ENCODE measurements around the gene SHFL. TPM values are rescaled to one million over a fixed set of nuclear protein-coding genes. Genes with fewer than 3 reads are reported as not detected.
A peak's percentile ranks its signal among the peaks of the same experiment; 100 is the strongest.

The SHFL gene
- 10 to 100 TPM; 55.0 to 70.4 TPM for total RNA-seq

DNA sequence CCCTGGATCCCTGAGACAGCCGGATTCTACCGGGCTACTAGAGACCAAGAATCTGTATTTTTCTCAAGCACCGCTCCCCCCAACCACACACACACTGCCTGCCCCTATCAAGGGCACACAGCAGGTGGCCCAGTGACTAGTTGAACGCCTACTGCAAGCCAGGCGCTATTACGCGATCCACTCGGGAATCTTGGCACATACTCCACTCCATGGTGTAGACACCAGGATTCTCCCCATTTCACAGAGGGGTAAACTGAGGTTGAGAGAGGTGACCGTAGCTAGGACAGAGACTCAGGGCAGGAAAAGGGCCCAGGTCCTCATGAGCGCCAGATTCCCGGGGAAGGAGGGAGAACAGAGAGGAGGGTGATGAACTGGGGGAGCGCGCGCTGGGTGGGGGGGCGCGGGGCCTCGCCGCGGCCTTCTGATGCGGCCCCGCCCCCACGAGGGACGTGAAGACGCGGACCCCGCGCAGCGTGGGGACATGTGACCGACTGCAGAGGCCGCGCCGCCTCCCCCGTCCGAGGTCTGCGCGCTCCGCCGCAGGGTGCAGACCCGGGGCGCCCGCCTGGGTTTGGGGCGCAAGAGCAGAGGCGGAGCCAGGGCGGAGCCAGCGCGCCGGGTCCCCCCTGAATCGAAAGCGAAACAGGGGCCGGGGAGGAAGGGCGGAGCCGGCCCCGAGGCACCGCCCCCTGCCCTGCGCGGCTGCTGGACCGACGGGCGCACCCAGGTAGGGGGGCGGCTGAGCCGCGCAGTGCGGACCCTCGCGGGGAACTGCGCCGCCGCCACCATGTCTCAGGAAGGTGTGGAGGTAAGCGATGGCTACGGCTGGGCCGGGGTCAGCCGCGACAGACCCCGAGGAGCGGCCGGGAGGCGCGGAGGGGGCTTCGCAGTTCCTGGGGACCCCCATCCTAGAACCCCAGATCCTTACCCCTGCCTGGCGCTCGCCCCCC is at the start of gene SHFL:
Gene SHFL, plus strand, starts transcription at position 677 of the 950 bp plus-strand sequence. Its CDS starts 111 bp downstream, at position 788.
- Mint-ChIP-seq H3K27me3 (ENCODE audit: low read depth) (no peaks in the 10 kb centered on the region), H3K4me1 (ENCODE audit: low read depth) (peaks cover 14% of the 10 kb centered on the region), H3K27ac (peak within 1 kb of the TSS; percentile 52)

DNA sequence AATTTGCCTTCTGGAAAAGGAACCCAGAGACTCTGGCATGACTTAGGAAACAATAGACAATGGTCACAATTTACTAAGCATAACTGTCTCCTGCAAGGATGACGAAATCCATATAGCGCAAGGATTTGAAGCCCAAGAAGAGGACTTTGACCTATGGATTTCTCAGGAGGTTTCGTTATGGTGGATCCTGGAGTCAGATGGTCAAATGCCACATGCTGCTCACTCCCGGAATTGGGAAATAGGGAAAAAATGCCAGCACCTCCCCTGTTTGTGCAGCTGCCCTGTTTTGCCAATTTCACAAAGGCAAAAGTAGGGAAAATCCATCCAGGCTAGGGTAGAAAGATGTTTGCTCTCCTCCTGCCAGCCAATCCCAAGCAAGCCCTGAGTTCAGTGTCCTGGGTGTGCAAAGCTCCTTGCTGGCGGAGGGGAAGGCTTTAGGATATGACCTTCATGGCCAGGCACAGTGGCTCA is 49.5 kb upstream of the SHFL start:
- no peaks in the 10 kb centered on the region for H3K9me3 Mint-ChIP-seq
- no peaks in the 10 kb centered on the region for H3K4me1 Mint-ChIP-seq (ENCODE audit: low read depth)
- H3K4me3 Mint-ChIP-seq, result no peak overlapping the region
- H3K27ac Mint-ChIP-seq, result no peak overlapping the region
- DNase-seq, result no peak
- peaks cover 36% of the 10 kb centered on the region for H3K27me3 Mint-ChIP-seq (ENCODE audit: low read depth)
- no peaks in the 10 kb centered on the region for H3K36me3 Mint-ChIP-seq (ENCODE audit: insufficient read depth in 2 of 2)
- ATAC-seq (replicated peaks in 1 of 2), result no peak

More for the DNA sequence above, at the start of gene SHFL:
- peak; percentile 88 to 93 for DNase-seq
- ATAC-seq (replicated peaks in 1 of 2), result peak; percentile 97 to 99
- H3K36me3 Mint-ChIP-seq (ENCODE audit: insufficient read depth in 2 of 2), result peaks cover 1 to 2% of the 10 kb centered on the region in 2 donors
- H3K4me3 Mint-ChIP-seq, result peak within 1 kb of the TSS; percentile 87 to 89
- no peaks in the 10 kb centered on the region for H3K9me3 Mint-ChIP-seq

DNA sequence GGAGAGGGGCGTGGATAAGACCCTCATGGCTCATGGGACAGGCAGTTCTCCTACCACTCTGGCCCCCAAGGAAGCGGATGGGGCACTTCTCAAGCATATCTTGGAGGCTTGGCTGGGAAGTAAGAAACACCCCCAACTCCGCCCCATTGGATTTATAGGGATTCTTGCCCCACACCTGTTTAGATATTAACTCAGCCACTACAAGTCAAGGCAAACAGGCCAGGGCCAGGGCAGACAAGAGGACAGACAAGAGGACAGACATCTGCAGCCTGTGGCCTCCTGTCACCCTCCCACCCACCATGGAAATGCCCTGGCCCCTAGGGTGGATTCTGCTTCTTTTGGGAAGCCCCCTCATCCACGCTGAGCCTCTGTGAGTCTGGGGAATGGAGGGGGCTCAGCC is 48.8 kb upstream of the SHFL start:
- ATAC-seq (replicated peaks in 1 of 2), result no peak
- H3K4me1 Mint-ChIP-seq (ENCODE audit: low read depth), result no peaks in the 10 kb centered on the region
- no peak overlapping the region for H3K27ac Mint-ChIP-seq
- no peak overlapping the region for H3K4me3 Mint-ChIP-seq
- H3K9me3 Mint-ChIP-seq, result no peaks in the 10 kb centered on the region
- DNase-seq, result no peak
- peaks cover 34% of the 10 kb centered on the region for H3K27me3 Mint-ChIP-seq (ENCODE audit: low read depth)
- H3K36me3 Mint-ChIP-seq (ENCODE audit: insufficient read depth in 2 of 2), result no peaks in the 10 kb centered on the region

DNA sequence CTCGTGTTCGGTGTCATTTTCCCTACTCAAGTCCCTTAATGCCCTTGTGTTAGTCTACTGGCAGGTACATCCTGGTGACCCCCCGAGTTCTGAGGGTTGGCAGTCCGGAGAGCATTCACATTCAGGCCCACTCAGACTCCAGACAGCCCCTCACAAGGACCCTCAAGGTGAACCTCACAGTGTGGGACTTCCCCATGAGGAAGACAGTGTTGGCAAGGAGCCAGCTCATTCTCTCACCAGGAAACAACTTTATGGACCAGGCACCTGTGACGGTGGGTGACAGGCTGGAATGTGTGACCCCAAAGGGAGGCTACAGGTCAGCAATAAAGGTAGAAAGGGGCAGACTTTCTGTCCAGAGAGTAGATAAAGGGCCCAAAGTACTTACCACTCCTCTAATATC is 48.3 kb upstream of the SHFL start:
- H3K4me1 Mint-ChIP-seq (ENCODE audit: low read depth), result no peaks in the 10 kb centered on the region
- no peak overlapping the region for H3K27ac Mint-ChIP-seq
- no peaks in the 10 kb centered on the region for H3K9me3 Mint-ChIP-seq
- H3K4me3 Mint-ChIP-seq, result no peak overlapping the region
- H3K27me3 Mint-ChIP-seq (ENCODE audit: low read depth), result peaks cover 34% of the 10 kb centered on the region
- H3K36me3 Mint-ChIP-seq (ENCODE audit: insufficient read depth in 2 of 2), result no peaks in the 10 kb centered on the region
- DNase-seq, result no peak
- no peak for ATAC-seq (replicated peaks in 1 of 2)

DNA sequence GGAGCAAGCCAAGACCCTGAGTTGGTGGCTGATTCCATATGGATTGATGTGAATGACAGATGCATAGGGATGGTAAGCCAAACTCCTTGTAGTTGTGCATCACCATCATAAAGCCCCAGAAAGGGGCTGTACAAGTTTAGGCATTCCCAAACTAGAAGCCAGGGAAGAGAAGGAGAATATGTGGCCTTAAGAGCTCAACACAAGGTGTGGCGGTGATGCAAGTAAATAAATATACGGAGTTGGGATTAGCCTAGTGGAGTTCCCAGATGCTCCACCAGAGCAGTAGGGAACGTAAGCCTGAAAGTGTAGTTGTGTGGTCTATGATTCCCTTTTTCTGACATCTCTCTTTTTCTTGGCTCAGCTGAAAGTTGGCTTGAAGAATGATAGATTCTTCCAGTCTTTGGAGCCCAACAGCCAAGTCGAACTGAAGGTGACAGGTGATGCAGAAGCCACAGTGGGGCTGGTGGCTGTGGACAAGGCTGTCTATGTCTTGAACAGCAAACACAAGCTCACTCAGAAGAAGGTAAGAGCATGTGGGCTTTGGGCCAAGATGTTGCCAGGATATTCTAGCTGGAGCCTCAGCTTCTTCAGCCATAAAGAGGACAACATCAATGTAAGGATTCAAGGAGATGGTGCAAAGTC is 42.7 kb upstream of the SHFL start:
- DNase-seq, result no peak
- Mint-ChIP-seq H3K4me3 (no peak overlapping the region), H3K4me1 (ENCODE audit: low read depth) (no peaks in the 10 kb centered on the region), H3K36me3 (ENCODE audit: insufficient read depth in 2 of 2) (peaks cover 3% of the 10 kb centered on the region in 2 donors), H3K9me3 (no peaks in the 10 kb centered on the region), H3K27me3 (ENCODE audit: low read depth) (peaks cover 51% of the 10 kb centered on the region), H3K27ac (no peak overlapping the region)
- no peak for ATAC-seq (replicated peaks in 1 of 2)

DNA sequence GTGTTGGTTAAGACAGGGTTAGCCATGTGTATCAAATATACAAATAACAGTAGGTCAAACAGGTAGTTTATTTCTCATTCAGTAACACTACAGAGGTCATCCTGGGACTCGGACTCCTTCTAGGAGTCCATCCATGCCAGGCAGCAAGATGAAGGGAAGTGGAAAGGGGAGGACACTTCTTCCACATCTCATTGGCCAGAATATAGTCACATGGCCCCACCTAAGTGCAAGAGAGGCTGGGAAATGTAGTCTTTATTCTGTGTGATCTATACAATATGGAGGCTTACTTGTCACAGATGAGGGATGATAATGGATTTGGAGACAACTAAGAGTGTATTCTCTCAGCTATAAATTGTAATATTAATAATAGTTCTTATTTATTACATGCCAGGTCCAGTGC is 41.7 kb upstream of the SHFL start:
- DNase-seq (no peak), ATAC-seq (replicated peaks in 1 of 2) (peak in 1 of 2 donors; percentile 39)
- no peaks in the 10 kb centered on the region for H3K4me1 Mint-ChIP-seq (ENCODE audit: low read depth)
- H3K27ac Mint-ChIP-seq, result no peak overlapping the region
- no peaks in the 10 kb centered on the region for H3K9me3 Mint-ChIP-seq
- H3K36me3 Mint-ChIP-seq (ENCODE audit: insufficient read depth in 2 of 2), result peaks cover 3% of the 10 kb centered on the region in 2 donors
- H3K27me3 Mint-ChIP-seq (ENCODE audit: low read depth), result peaks cover 48% of the 10 kb centered on the region
- no peak overlapping the region for H3K4me3 Mint-ChIP-seq

DNA sequence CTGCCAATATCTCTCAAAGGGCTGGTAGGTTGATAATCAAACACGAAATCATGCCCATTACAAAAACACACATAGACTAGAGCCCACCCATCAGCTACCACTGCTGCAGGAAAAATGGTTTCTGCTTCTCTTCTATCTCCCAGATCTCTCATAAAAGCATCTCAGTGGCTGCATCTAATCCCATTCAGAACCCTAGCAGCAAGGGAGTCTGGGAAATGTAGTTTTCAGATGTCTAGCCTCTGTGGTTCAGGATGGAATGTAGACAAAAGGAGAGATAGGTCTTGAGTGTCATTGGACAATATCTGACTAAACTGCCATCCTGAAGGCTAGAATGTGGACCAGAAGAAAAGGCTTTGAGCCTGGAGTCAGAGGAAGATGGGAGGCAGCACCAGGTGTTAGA is 40.7 kb upstream of the SHFL start:
- Mint-ChIP-seq H3K27me3 (ENCODE audit: low read depth) (peaks cover 48% of the 10 kb centered on the region), H3K4me3 (no peak overlapping the region), H3K27ac (no peak overlapping the region), H3K36me3 (ENCODE audit: insufficient read depth in 2 of 2) (peaks cover 3% of the 10 kb centered on the region in 2 donors), H3K9me3 (no peaks in the 10 kb centered on the region), H3K4me1 (ENCODE audit: low read depth) (no peaks in the 10 kb centered on the region)
- ATAC-seq (replicated peaks in 1 of 2), result no peak
- no peak for DNase-seq

DNA sequence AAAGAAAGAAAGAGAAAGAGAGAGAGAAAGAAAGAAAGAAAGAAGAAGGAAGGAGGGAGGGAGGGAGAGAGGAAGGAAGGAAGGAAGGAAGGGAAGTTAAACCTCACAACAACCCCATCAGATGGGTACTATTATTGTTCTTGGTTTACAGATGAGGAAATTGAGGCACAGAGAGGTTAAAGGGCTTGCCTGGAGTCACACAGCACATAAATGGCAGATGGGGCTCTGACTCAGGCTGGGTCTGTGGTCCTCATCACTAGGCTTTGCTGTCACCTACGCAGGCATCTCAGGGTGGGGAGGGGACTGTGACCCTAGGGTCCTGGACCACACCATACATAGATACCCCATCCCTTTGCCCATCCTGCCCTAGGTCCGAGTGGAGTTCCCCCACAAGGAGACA is 36.5 kb upstream of the SHFL start:
- no peak overlapping the region for H3K27ac Mint-ChIP-seq
- no peak for DNase-seq
- no peak for ATAC-seq (replicated peaks in 1 of 2)
- H3K4me1 Mint-ChIP-seq (ENCODE audit: low read depth), result no peaks in the 10 kb centered on the region
- H3K4me3 Mint-ChIP-seq, result no peak overlapping the region
- H3K27me3 Mint-ChIP-seq (ENCODE audit: low read depth), result peaks cover 16% of the 10 kb centered on the region
- H3K9me3 Mint-ChIP-seq, result no peaks in the 10 kb centered on the region
- H3K36me3 Mint-ChIP-seq (ENCODE audit: insufficient read depth in 2 of 2), result no peaks in the 10 kb centered on the region

DNA sequence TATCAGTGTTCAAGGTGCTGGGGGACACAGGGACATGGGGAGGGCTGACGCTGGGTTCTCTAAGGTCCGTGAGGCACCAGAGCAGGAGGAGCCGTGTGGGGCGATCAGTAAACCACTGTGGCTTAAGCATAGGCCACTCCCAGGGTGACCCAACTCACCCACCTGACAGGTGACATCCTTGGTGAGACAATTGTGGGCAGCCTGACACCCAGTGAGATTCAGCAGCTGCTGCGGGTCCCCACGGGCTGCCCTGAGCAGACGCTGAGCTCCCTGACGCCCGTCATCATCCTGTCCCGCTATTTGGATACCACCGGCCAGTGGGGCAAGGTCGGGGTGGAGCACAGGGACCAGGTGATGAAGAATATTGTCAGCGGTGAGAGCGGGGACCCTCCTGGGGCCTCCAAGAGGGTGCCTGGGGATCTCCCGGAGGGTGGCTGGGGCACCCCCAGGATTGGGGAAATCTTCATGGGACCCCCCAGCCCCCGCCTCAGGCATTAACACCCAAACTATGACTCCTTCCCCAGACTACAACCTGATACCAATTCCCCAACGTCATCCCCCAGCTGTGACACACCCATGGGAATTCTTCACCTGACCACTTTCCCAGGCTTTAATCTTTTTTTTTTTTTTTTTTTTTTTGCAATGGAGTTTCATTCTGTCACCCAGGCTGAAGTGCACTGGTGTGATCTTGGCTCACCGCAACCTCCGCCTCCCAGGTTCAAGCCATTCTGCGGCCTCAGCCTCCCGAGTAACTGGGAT is 33.3 kb upstream of the SHFL start:
- Mint-ChIP-seq H3K27me3 (ENCODE audit: low read depth) (peaks cover 11% of the 10 kb centered on the region), H3K4me3 (no peak overlapping the region), H3K4me1 (ENCODE audit: low read depth) (no peaks in the 10 kb centered on the region), H3K36me3 (ENCODE audit: insufficient read depth in 2 of 2) (no peaks in the 10 kb centered on the region), H3K9me3 (no peaks in the 10 kb centered on the region), H3K27ac (no peak overlapping the region)
- ATAC-seq (replicated peaks in 1 of 2) (no peak), DNase-seq (no peak)

DNA sequence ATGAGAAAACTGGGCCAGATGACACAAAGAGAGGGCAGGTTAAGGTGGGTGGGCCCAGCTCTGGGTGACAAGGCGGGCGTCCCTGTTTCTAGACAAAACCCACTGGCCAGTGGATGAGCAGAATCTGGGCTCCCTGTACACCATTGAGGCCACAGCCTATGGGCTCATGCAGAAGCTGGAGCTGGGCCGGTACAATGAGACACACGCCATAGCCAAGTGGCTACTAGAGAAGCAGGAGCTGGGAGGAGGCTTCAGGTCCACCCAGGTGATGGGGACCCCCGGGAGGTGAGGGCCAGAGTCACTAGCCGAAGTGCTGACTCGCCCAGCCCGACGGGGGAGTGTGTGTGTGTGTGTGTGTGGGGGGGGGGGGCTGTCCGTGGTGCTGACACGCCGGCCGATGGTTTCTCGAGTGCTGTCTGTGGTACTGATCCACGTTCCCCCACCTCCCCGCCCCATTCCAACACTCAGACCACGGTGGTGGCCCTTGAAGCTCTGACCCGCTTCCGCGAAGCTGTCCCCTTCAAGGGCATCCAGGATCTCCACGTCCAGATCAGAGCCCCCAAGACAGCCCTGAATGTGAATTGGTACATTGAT is 24.3 kb upstream of the SHFL start:
- Mint-ChIP-seq H3K27me3 (ENCODE audit: low read depth) (peaks cover 14% of the 10 kb centered on the region), H3K27ac (no peak overlapping the region), H3K36me3 (ENCODE audit: insufficient read depth in 2 of 2) (no peaks in the 10 kb centered on the region), H3K9me3 (no peaks in the 10 kb centered on the region), H3K4me1 (ENCODE audit: low read depth) (no peaks in the 10 kb centered on the region), H3K4me3 (no peak overlapping the region)
- no peak for DNase-seq
- no peak for ATAC-seq (replicated peaks in 1 of 2)

DNA sequence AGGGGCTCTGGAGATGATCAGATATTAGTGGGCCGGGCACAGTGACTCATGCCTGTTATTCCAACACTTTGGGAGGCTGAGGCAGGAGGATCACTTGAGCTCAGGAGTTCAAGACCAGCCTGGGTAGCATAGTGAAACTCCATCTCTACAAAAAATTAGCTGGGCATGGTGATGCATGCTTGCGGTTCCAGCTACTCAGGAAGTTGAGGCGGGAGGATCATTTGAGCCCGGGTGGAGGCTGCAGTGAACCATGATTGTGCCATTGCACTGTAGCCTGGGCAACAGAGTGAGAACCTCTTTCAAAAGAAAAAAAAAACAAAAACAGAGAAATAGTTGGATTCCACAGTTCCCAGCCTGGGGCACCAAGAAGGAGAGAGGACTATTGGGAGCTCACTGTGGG is 17.9 kb upstream of the SHFL start:
- Mint-ChIP-seq H3K9me3 (no peaks in the 10 kb centered on the region), H3K4me1 (ENCODE audit: low read depth) (peaks cover 4% of the 10 kb centered on the region), H3K27ac (no peak overlapping the region), H3K36me3 (ENCODE audit: insufficient read depth in 2 of 2) (peaks cover 2% of the 10 kb centered on the region in 2 donors), H3K27me3 (ENCODE audit: low read depth) (peaks cover 9% of the 10 kb centered on the region), H3K4me3 (no peak overlapping the region)
- DNase-seq (no peak), ATAC-seq (replicated peaks in 1 of 2) (no peak)

DNA sequence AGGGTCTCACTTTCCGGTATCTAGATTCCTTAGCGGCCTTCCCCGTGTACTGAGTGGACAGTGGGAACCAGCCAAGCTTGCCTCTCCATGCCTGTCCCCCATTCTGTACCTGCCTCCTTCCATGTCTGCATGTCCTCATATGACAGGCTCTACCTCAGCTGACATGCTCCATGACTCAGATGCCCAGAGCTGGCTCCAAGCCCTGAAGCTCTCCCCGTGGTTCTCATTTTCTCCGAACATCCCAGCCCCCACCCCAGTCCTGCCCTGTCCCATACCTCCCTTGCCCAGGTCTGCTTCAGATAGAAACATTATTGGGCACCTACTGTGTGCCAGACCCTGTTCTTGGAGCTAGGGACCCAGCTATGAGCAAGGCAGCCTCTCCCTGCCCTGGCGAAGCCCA is 17.1 kb upstream of the SHFL start:
- H3K36me3 Mint-ChIP-seq (ENCODE audit: insufficient read depth in 2 of 2), result peaks cover 2 to 3% of the 10 kb centered on the region in 2 donors
- no peak overlapping the region for H3K27ac Mint-ChIP-seq
- no peak for DNase-seq
- H3K4me3 Mint-ChIP-seq, result no peak overlapping the region
- no peak for ATAC-seq (replicated peaks in 1 of 2)
- peaks cover under 1% of the 10 kb centered on the region for H3K27me3 Mint-ChIP-seq (ENCODE audit: low read depth)
- H3K9me3 Mint-ChIP-seq, result peaks cover 0 to under 1% of the 10 kb centered on the region in 2 donors
- H3K4me1 Mint-ChIP-seq (ENCODE audit: low read depth), result peaks cover 4% of the 10 kb centered on the region
